Iris pigment epithelial cell (primary cell): ENCODE data around the gene UBASH3B.
"Not testable (repeated sequence)": the region's sequence is repeated elsewhere in the genome, so short reads cannot be mapped to it uniquely, and the experiment has no call there.

Experiments used
- DNase-seq: peaks from one replicate; pipeline ENCODE4 v3.0.0-alpha.2; 2011; ENCODE audit warnings: low read depth

The UBASH3B gene

DNA sequence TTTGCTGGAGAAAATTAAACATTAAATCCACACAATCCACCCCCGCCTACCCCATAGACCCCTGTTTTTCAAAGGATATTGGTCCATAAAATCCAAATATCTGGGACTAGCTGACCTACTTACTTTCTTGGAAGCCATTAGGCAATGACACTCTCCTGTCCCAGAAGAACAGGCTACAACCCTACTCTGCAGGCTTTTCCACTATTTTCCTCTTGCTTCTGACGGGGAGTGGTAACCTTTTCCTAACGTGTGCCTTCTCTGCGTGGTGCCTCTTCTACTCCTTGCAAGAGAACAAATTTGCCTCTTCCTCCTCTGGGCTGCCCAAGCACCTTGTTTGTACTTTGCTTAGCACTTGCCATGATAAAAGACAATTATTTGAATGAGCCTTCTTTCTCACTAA, 51.6 kb downstream of the UBASH3B start:
- DNase-seq: no peak

DNA sequence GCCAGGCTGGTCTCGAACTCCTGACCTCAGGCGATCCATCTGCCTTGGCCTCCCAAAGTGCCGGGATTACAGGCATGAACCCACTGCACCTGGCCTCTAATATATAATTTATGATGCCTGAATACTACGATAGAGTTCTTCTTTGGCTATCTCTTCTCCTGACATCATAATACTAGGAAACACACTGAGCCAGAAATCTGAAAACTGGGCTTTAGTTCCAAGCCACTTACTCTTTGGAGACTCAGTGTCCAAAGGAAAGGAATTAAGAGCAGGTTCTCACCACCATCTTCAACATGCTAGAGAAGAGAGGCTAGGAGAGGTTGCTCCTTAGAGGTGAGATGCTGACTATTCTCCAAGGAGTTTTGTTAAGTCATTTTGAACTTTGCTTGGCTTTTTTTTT, 52.4 kb downstream of the UBASH3B start:
- DNase-seq: no peak

- DNase-seq: peak; percentile 66
Observed at GRCh38 chr11:122709039-122709760, 53.7 kb downstream of the UBASH3B start.

DNA sequence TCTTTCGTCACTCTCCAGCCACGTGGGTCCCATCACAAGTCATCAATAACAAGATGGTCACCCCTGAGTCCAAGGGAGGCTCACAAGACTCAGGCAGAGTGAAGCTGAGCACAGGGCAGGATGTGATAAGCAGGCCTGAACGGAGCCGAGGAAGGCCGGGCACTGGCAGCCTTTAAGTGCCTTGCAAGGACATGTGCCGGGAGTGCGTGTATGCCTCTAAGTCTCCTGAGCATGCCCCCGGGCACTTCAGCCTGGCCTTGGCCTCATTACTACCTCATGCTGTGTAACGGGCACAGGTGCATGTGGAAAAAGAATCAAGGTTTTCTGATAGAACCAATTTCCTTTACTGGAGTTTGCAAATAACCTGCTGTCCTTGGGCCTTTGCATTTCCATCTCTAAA, 55.8 kb downstream of the UBASH3B start:
- no peak for DNase-seq

DNA sequence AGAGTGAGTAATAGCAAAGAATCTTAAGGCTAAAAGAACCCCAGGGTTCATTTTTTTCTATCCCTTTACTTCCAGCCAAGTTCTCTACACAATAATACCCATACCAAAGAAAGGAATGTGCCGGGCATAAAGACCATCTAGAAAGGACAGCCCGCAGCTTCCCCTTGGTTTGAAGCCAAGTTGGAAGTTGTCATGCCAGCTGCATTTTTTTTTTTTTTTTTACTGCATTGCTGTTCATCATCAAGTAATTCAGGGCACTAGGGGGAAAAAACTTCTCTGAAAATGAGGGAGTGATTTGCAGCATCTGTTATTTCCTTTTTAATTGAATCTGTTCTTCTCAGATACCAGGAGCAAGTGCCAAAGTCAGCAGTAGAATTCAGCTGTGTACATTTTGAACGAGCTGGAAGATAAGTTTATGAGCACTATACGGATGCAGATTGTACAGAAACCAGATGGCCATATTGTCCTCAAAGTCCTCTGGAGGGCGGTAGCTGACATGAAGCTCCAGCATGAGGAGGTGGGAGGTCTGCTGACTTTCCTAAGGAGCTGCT, 56.4 kb downstream of the UBASH3B start:
- no peak for DNase-seq

- no peak for DNase-seq
Observed at GRCh38 chr11:122714004-122714403, 58.5 kb downstream of the UBASH3B start.

GRCh38 chr11:122714484-122714883, 59.0 kb downstream of the UBASH3B start:
- no peak for DNase-seq

DNA sequence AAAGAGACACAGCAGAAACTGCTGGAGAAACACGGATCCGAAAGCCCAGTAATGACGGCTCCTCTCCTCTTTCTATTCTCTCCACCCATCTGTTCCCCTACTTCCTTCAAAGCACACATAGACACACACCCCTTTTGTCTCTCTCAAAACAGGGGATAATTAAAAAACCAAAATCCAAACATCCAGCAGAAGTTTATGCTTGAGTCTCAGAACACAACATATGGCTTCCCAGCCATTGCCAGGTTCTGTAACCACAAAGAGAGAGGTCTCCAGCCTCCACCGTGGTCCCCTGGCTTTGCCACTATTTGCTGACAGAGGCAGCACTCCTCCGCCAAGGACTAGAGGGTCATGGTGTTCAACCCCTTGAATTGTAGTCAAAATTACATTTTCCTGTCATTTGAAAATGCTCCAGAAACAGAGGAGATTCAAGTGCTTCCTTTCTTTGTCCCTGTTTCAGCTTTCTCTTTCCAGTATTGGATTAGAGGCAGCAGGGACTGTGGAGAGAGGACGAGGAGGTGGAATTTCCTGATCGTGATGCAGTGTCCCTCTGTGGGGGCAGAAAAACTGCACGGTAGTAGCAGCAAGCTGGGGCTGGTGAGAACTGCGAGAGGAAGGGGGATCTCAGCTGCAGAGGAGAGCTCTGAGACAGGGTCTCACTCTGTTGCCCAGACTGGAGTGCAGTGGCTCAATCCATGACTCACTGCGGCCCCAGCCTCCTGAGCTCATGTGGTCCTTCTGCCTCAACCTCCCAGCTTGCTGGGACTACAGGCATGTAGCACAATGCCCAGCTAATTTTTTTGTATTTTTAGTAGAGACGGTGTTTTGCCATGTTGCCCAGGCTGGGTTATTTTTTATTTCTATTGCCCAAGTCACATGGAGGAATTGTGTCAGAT, 60.3 kb downstream of the UBASH3B start:
- no peak for DNase-seq

GRCh38 chr11:122717264-122717867, 61.8 kb downstream of the UBASH3B start:
- DNase-seq: no peak

- no peak for DNase-seq
Observed at GRCh38 chr11:122720107-122720881, 64.8 kb downstream of the UBASH3B start.

DNA sequence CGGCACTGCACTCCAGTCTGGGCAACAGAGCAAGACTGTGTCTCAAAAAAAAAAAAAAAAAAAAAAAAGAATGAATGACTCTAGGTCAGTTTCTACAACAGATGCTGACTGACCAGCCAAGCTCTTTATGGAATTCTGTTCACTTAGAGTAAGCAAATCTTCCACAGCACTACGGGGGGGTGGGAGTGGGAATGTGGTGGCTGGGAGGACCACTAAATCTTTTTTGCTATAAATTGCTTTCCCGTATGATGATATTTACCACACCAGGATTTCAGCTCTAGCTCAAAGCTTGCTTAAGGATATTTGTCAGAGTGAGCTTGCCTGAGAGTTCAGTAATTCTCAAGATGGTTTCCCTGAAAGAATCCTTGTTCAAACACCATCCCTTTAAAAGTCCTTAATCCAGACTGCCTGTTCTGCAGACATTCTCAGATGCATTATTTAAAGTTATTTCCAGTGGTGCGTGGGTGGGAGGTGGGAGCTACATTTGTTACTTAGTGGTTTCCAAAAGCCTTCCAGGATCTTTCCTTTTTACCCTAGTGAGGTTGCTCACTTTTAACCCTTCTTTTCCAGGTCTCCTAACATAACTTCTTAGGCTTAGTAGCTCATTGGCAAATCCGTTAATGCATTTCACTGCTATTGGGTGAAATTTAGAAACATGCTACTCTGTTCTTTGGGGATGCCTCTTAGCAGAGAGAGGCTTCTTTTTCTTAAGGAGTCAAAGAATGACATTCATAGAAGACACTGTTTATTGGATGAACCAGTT, 65.9 kb downstream of the UBASH3B start:
- no peak for DNase-seq

GRCh38 chr11:122721964-122722266, 66.4 kb downstream of the UBASH3B start:
- peak; percentile 92 for DNase-seq

GRCh38 chr11:122723106-122723505, 67.6 kb downstream of the UBASH3B start:
- no peak for DNase-seq

DNA sequence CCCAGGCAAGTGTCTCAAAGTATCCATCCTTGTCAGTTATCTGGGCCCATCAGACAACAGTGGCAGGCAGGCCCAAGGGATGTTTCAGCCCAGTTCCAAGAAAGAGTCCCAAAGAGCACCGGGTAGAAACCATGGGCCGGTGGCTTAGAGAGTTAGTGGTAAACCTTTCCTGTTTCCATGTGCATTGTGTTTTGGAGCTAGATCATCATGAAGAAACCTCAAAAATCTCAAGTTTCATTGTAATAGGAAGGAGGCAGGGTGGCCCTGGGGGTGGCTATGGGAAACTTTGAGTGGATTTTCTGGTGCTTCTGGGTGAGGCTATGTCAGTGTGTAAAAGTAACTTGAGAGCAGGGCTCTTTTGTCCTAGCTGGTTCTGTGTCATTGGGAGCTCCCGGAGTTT, 68.1 kb downstream of the UBASH3B start:
- peak; percentile 40 for DNase-seq

- DNase-seq: no peak
Observed at GRCh38 chr11:122724520-122724919, 69.0 kb downstream of the UBASH3B start.

- DNase-seq: no peak
Observed at GRCh38 chr11:122726028-122726427, 70.5 kb downstream of the UBASH3B start.

GRCh38 chr11:122727101-122727929, 71.8 kb downstream of the UBASH3B start:
- no peak for DNase-seq

- no peak for DNase-seq
Observed at GRCh38 chr11:122728561-122728960, 73.0 kb downstream of the UBASH3B start.

DNA sequence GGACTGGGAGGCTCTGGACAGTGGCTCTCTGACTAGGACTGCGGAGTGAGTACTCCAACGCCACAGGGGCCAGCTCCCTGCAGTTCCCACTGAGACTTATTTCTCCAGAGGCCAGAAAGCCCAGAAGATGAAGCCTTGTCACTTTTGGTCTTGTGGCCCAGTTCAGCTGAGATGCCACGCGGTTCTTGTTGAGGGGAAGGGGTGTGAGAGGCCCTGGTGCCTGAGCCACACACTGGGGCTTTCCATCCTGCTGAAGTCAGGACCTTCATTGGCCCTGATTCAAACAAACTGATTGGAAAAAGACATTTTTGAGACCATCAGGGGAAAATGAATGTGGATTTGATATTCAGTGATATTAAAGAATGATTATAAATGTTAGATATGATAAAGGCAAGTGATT, 73.6 kb downstream of the UBASH3B start:
- DNase-seq: no peak

- DNase-seq: not testable (repeated sequence)
Observed at GRCh38 chr11:122730694-122731093, 75.2 kb downstream of the UBASH3B start.
